Measurements from ENCODE around the gene NUP58.
"Not testable (repeated sequence)": the region's sequence is repeated elsewhere in the genome, so short reads cannot be mapped to it uniquely, and the experiment has no call there.

NUP58 gene

DNA sequence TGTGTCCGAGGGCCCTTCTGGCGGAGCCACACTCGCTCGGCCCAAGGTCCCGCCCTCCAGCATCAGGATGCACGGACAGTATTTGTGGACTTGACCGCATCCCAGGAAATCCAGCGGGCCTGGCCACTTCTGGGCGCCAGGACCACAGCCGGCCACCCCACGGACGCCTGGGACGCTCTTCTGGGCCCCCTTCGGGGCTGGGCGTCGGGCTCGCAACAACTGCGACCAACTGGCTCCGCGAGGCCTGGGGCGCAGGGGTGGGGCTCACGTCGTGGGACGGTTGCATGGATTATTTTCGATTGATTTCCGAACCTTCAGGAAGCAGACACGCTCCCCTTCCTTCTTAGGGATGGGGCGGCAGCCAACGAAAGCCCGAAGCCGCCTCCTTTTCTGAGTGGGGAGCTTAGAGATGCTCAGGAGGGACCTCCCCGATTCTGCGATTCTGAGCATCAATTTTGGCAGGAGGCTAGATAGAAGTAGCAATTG is 521 bp upstream of the NUP58 start:
- H3K4me3 ChIP-seq (ENCODE audit: low read depth, low read length): peak overlapping the region; percentile 91
- DNase-seq (ENCODE audit: low read depth): no peak

DNA sequence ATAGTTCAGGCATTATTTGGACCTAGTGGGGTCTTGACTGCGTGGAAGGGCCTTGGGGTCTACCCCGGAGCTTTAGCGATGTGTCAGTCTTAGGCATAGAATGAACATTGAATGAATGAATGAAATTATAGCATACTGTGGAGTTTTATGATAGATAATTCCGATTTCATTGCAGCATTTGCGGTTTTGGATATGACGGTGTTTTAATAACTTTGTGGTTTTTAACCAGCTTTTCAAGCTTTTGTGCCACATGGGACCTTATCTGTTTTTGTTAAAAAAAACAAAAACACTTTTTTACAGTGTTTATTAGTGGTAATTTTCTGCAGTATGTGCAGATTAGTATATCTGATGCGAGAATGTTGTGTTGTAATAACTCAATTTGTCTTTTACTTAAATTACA is 696 bp downstream of the NUP58 start:
- DNase-seq (ENCODE audit: low read depth): no peak
- peak overlapping the region; percentile 91 for H3K4me3 ChIP-seq (ENCODE audit: low read depth, low read length)

DNA sequence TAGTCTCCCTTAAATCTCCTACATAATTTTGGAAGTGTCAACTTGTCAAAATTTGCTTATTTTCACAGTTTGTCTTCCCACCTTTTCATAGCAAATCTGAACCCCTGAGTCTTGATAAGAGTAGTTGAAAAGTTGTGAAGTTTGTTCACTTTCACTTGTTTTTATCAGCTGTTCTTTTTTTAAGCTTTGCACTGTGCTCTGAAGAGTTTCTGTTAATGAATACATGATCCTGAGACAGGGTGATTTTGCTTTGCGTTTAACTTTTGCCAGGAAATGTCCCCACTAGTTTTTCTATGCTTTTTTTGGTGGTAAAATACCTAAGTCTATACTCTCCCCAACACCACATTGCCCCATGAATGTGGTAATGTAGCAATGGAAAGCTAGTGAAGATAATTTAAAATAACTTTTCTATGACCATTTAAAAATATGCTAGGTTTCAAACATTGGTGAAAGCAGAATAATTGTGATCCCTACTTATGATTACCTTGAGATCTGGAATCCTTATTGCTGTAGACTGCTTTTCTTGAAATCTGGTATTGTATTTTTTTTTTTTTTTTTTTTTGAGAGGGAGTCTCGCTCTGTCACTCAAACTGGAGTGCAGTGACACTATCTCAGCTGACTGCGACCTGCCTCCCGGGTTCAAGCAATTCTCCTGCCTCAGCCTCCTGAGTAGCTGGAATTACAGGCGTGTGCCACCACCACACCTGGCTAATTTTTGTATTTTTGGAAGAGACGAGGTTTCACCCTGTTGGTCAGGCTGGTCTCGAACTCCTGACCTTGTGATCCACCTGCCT is 5.4 kb downstream of the NUP58 start:
- DNase-seq (ENCODE audit: low read depth): no peak
- H3K4me3 ChIP-seq (ENCODE audit: low read depth, low read length): no peak overlapping the region

DNA sequence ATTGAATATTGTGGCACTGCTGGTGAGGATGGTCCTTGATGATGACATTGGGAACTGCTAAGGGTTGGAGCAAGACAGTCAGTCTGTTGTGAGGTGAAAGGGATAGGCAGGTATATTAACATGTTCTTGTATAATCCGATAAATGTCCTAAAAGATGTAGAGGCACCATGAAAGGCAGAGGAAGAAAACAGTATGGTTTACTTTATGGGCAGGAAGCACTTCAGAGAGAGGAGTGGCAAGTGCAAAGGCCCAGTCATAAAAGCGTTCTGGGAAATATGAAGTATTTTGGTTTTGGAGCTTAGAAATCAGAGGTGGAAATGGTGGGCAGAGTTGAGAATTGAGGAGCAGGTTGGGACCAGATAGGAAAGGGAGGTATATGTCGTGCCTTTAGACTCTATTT is 9.5 kb downstream of the NUP58 start:
- no peak for DNase-seq (ENCODE audit: low read depth)
- no peak overlapping the region for H3K4me3 ChIP-seq (ENCODE audit: low read depth, low read length)

DNA sequence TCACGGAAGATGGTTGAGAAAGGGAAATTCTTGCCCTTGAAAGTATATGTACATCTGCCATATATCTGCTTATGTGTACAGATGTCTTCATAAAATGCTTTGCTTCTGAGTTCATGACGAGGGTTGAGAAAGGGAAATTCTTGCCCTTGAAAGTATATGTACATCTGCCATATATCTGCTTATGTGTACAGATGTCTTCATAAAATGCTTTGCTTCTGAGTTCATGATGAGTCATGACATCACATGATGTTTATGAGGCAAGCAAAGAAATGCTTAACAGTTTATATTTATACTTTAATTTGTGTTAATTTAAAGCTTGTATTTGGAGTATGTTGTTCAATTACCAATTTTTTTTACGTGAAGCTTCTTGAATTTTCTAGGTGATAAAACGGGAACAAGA is 17.5 kb downstream of the NUP58 start:
- DNase-seq (ENCODE audit: low read depth): peak; percentile 55

DNA sequence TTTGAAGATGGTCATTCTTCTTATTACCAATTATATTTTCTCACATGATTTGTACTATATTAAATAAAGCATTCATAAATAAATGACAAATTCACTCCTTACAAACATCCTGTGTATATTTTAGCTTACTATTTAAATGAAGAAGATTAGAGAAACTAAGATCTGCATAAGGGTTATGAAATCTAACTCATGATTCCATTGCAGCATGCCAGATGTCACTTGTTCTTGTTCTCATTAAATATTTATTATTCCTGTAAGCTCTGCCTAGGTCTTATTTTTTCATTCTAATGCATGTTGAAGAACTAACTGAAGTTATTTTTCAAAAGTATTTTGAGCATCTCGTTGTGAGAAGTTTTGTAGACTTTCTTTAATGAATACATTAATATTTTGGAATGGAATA is 18.3 kb downstream of the NUP58 start:
- no peak for DNase-seq (ENCODE audit: low read depth)
- no peak overlapping the region for H3K4me3 ChIP-seq (ENCODE audit: low read depth, low read length)

More for the DNA sequence above, 17.5 kb downstream of the NUP58 start:
- not testable (repeated sequence) for H3K4me3 ChIP-seq (ENCODE audit: low read depth, low read length)

DNA sequence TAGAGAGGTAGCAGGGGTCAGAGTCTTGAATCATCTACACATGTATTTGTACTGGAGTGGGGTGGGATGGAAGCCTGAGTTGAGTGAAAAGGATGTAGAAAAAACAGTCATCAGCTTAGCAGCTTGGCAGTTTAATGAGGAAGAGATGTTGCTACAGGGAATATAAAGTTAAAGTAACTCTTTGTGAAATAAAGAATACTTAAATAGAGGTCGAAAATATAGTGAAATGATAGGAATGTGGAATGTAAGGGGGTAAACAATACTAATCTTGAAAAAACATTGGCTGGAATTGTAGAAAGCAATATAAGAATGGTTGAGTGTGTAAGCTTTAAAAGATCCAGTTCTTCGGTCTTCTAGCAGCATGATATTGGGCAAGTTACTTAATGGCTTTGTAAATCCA is 22.7 kb downstream of the NUP58 start:
- DNase-seq (ENCODE audit: low read depth): no peak
- no peak overlapping the region for H3K4me3 ChIP-seq (ENCODE audit: low read depth, low read length)

DNA sequence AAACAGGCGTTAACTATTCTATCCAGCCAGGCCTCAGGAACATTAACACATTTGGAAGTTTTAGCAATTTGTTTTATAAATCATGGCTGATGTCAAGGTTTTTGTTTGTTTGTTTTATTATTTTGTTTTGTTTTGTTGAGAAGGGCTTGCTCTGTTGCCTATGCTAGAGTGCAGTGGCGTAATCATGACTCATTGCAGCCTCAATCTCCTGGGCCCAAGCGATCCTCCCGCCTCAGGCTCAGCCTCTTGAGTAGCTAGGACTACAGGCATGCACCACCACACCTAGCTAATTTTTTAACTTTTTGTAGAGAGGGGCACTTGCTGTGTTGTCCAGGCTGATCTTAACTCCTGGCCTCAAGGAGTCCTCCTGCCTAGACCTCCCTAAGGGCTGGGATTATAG is 28.3 kb downstream of the NUP58 start:
- no peak overlapping the region for H3K4me3 ChIP-seq (ENCODE audit: low read depth, low read length)
- peak; percentile 6 for DNase-seq (ENCODE audit: low read depth)

DNA sequence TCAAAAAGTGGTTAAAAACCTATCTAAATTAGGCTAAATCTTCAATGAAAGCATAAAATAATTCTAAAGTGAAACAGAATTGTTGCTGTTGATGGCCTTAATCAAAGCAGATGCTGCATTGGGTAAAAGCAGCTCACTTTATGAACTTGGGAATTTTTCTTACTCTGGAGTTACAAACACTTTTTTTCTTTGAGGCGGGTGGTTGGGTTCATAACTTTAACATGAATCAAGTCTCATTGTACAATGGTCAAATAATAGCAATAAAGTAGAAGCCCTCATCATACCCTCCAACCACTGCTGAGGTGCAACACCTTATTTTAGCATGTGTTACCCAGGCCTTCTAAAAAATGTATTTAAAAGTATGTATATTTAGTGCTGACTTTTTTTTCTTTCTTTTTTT is 29.1 kb downstream of the NUP58 start:
- H3K4me3 ChIP-seq (ENCODE audit: low read depth, low read length): no peak overlapping the region
- DNase-seq (ENCODE audit: low read depth): no peak

DNA sequence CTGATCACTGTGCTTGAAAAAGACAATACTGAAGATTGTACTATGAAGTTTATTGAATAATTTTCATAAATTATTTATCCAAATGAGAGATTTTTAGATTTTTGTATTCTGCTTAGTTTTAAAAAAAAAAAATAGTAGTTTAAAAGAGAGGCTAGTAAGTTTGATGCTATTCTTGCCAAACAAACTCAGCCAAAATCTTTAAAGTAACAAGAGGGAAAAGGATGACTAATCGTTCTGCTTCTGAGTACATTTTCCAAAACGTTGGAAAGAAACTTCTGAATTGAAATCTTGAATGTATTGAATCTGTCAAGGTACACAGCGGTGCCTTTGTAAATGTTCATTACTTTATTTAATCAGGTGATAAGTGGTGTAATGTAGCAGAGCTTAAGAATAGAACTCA is 34.4 kb downstream of the NUP58 start:
- no peak overlapping the region for H3K4me3 ChIP-seq (ENCODE audit: low read depth, low read length)
- DNase-seq (ENCODE audit: low read depth): no peak

DNA sequence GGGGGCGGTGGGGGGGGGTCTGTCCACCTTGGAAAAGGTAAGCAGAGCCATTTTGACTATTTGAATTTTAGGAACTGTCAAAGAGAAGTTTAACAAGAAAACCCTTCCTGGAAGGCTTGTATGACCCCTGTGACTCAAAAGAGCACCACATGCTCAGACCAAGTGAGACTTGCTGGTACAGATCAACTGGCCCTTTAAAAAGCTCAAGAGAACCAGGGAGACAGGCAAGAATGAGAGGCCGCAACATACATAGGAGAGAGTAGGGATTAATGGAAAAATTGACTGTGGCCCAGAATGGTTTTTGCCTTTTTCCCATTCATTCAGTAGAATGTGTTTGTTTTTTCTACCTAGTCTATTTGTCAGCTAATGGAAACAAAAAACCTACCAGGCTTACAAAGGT is 44.2 kb downstream of the NUP58 start:
- no peak for DNase-seq (ENCODE audit: low read depth)
- H3K4me3 ChIP-seq (ENCODE audit: low read depth, low read length): no peak overlapping the region

DNA sequence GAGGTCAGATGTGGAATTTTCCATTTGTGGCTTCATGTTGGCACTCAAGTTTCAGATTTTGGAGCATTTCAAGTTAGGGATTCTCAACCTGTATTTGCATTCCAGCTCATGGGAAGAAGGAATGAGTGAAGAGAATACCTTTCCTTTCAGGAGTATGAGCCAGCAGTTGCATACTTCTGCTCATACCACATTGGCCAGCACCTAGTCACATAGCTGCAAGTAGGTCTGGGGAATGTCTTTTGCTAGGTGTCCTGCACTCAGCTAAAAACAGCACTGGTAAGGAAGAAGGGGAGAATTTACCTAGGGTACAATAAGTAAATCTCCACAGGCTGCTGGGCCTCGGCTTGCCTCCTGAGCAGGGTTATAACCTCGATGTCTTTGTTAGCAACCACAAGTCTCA is 45.7 kb downstream of the NUP58 start:
- DNase-seq (ENCODE audit: low read depth): no peak
- no peak overlapping the region for H3K4me3 ChIP-seq (ENCODE audit: low read depth, low read length)

DNA sequence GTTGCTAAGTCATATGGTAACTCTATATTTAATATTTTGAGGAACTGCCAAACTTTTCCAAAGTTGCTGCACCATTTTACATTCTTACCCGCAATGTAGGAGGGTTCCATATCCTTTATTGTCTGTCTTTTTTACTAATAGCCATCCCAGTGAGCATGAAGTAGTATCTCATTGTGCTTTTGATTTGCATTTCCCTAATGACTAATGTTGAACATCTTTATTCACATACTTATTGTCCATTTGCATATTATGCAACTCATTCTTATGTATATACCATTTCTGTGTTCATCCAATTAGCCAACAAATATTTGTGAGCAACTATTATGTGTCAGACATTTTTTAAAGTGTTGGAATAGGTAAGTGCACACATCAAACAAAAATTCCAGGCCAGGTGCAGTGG is 50.0 kb downstream of the NUP58 start:
- DNase-seq (ENCODE audit: low read depth): no peak
- H3K4me3 ChIP-seq (ENCODE audit: low read depth, low read length): no peak overlapping the region

DNA sequence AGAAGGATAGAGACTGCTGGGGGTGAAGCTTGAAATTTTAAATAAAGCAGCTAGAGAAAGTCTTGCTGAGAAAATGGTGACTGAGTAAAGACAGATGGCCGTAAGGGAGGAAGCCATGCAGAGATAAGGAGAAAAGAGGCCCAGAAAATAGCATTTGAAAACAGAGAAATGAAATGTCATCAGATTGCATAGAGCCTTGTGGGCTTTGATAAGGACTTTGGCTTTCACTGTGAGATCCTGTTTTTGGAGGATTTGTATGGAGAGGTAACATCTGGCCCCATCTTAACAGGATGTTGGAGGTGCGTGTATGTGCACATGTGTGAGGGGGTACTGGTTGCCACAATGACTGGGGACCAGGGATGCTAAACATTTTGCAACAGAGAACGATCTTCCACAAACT is 50.8 kb downstream of the NUP58 start:
- no peak for DNase-seq (ENCODE audit: low read depth)
- no peak overlapping the region for H3K4me3 ChIP-seq (ENCODE audit: low read depth, low read length)

DNA sequence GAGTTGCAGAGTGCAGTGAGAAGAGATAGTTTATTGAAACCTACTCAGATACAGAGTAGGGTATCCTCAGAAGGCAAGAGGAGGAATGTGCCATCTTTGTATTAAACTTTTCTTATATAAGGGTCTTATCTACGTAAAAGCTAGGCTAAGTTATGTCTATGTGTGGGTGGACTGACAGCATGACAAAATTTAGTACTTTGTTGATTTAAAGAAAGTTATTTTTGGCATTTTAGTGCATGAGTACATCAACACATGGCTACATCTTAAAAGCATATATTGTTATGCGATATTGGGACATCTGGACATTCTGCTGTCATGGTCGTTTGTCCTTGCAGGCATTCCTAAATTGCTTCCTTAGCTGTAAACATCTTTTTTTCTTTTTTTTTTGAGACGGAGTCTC is 51.4 kb downstream of the NUP58 start:
- H3K4me3 ChIP-seq (ENCODE audit: low read depth, low read length): no peak overlapping the region
- no peak for DNase-seq (ENCODE audit: low read depth)

DNA sequence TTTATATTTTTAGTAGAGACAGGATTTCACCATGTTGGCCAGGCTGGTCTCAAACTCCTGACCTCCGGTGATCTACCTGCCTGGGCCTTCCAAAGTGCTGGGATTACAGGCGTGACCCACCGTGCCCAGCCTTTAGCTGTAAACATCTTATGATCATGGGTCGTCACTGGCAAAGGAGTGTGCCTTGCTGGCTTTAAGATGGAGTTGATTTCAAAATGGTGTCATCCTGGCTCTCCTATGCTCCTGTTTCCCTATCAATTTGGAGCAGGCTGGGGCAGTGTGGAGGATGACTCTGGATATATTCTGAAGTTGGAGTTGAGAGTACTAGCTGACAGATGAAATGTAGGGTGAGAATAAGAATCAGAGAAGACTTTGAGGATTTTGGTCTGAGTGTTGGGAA is 51.9 kb downstream of the NUP58 start:
- H3K4me3 ChIP-seq (ENCODE audit: low read depth, low read length): no peak overlapping the region
- no peak for DNase-seq (ENCODE audit: low read depth)

DNA sequence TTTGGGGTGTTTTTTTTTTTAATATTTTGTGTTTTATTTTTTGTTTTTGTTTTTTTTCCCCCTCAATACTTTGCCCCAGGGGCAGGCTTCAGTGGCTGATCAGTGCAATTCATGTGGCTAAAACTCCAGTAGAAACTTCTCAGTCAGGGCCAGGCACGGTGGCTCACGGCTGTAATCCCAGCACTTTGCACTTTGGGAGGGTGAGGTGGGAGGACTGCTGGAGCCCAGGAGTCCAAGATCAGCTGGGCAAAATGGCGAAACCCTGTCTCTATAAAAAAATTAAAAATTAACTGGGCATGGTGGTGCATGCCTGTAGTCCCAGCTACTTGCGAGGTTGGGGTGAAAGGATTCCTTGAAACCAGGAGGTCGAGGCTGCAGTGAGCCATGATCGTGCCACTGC is 53.0 kb downstream of the NUP58 start:
- no peak overlapping the region for H3K4me3 ChIP-seq (ENCODE audit: low read depth, low read length)
- no peak for DNase-seq (ENCODE audit: low read depth)

DNA sequence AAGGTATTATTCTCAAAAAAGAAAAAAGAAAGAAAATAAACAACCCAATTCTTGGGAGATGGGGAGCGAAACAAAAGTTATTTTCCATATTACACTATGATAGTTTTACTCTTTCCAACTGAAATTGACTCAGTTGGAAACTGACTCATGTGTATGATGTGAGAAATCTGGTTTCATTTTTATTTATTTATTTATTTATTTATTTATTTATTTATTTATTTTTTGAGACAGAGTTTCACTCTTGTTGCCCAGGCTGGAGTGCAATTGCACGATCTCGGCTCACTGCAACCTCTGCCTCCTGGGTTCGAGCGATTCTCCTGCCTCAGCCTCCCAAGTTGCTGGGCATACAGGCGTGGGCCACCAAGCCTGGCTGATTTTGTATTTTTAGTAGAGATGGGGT is 59.0 kb downstream of the NUP58 start:
- H3K4me3 ChIP-seq (ENCODE audit: low read depth, low read length); DNase-seq (ENCODE audit: low read depth): not testable (repeated sequence)

DNA sequence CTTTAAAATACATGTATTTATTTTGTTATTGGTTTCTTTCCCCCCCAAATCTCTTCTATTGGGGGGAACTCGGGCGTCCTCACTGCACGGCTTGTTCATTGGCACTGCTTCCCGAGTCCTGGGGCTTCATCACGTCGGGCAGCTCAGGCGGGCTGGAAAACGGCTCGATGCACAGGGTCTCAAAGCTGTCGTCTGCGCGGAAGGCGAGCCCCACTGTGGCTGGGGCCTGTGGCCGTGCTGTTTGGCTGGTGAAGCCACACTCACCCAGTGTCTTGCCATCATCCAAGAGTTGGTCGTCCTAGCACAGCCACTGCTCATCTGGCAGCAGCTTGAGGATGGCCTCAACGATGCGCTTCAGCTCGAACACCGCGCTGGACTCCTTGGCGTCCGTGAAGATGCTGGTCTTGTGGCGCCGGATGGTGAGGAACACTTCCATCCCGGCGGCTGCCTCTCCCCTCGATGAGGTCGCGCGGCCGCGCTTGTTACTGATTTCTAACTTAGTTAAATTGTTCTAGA is 64.4 kb downstream of the NUP58 start:
- no peak for DNase-seq (ENCODE audit: low read depth)
- no peak overlapping the region for H3K4me3 ChIP-seq (ENCODE audit: low read depth, low read length)

DNA sequence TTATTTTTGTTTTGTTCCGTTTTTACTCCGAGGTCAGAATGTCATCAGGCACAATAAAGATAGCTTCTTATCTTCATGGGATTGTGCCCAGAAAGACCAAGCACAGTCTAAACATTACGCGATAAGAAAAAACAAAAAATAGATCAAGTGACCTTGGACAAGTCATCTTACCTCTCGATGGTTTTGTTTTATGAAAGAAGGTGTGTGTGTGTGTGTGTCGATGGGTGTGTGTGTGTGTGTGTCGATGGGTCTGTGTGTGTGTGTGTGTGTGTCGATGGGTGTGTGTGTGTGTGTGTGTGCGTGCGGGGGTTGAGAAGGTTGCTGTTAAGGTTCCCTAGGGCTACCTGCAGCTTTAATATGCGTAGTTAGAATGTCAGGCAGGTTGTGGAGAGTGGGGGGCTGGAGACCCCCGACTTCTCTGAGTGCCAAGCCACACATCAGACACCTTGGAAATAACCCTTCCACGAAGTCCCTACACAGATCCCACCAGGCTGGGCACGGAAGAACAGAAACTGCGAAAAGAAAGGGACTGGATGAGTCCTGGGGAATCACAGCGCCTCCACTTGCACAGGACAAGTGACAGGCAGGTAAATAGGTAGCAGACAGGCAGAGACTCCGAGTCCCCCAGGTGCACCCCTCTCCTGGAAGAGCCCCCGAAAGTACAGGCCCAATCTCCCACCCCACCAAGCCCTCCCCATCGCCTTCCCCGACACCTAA is 69.9 kb downstream of the NUP58 start:
- peak overlapping the region; percentile 30 for H3K4me3 ChIP-seq (ENCODE audit: low read depth, low read length)
- no peak for DNase-seq (ENCODE audit: low read depth)

DNA sequence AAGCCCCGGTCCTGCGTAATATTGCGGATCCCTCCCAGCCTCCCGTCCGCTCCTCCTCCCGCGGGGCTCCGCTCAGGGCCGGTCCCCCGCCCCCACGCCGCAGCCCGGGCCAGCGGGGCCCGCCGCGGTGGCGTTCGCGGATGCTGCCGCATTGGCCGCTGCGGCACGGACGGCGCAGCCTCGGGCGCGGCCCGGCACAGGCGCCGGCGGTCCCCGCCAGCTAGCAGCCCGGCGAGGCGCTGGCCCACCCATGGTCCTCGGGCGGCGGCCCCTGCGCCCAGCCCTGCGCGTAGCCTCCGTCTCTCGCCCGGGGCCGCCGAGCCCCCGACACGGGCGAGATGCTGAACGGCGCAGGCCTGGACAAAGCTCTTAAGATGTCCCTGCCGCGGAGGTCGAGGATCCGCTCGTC is 70.5 kb downstream of the NUP58 start, which contains the start of gene ATP8A2:
Gene ATP8A2 (plus strand): TSS at position 100 of the 409 bp plus-strand sequence. CDS start 239 bp downstream, at position 339.
- peak within 1 kb of the TSS; percentile 49 for H3K4me3 ChIP-seq (ENCODE audit: low read depth, low read length)
- DNase-seq (ENCODE audit: low read depth): no peak
